ENCODE measurements around the gene OPCML.

The OPCML gene

DNA sequence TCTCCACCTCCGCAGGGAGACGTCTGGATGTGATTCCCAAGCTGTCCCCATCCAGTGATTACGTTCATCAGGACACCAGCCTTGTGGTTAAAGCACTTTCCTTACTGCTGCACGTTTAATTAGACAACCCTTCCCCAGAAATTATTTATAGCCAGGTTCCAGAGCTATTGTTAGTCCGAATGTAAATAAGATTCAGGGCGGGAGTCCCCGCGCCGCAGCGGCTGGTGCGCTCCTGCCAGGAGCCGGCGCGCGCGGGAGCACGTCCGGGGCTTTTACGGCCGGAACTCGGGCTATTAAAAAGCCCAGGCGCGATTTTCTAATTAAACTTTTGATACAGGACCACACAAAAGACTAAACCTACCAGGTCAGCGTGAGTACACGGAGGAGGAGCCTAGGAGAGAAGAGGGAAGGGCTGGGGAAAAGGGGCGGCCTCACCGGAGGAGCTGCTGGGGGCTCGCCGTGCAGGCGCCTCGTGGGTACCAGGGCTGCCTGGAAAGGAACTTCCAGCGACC lies 538.3 kb downstream of the OPCML start:
- H3K36me3 ChIP-seq (ENCODE audit: control insufficient read depth in 2 of 2, insufficient read depth in 2 of 2, low read length in 2 of 2): no peaks in the 10 kb centered on the region
- no peaks in the 10 kb centered on the region for H3K4me1 ChIP-seq (ENCODE audit: control insufficient read depth, insufficient read depth, low read length)
- H3K9me3 ChIP-seq (ENCODE audit: control insufficient read depth in 2 of 2, low read length in 2 of 2): no peaks in the 10 kb centered on the region
- H3K4me3 ChIP-seq (ENCODE audit: low read length in 2 of 2): no peak overlapping the region
- no peak overlapping the region for H3K27ac ChIP-seq (ENCODE audit: low read length)
- H3K9ac ChIP-seq (ENCODE audit: low read length in 2 of 2): no peak overlapping the region
- H3K27me3 ChIP-seq (ENCODE audit: control insufficient read depth in 1 of 2, insufficient read depth in 2 of 2, low read length in 2 of 2): peaks cover 15 to 18% of the 10 kb centered on the region in 2 donors

DNA sequence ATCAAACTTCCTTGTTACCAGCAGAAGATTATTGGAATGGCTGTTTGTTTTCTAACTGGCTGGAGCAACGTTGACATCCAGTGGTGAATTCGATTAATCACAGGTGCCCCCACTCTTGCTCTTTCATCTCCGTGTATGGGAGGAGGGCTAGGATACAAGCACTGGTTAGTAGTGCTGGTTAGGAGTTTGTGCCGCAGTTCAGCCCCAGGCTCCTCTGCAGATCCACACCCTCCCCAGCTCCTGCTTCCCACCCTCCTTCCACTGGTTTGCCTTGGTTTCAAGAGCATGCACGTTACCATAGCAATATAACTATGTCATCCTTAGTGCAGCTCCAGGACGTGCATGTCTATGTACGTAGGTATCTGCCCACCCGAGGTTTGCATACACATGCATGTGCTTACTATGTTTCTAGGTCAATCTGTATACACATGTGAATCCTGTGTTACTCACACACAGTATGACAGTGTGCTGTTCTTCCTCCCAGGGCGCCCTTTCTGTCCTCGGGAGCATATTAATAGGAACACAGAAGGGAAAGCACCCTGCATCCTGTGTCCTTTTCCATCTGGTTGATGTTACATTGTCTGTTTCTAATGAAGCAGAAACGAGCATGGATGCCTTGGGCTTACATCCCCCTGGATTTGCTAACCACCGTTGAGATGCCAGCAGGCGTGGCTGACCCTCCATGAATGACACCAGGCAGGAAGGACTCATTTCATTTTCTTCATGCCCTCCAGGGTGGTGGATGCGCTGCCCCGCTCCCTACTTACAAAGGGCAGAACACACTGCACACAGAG lies 539.3 kb downstream of the OPCML start:
- peaks cover 15 to 18% of the 10 kb centered on the region in 2 donors for H3K27me3 ChIP-seq (ENCODE audit: control insufficient read depth in 1 of 2, insufficient read depth in 2 of 2, low read length in 2 of 2)
- no peak overlapping the region for H3K9ac ChIP-seq (ENCODE audit: low read length in 2 of 2)

DNA sequence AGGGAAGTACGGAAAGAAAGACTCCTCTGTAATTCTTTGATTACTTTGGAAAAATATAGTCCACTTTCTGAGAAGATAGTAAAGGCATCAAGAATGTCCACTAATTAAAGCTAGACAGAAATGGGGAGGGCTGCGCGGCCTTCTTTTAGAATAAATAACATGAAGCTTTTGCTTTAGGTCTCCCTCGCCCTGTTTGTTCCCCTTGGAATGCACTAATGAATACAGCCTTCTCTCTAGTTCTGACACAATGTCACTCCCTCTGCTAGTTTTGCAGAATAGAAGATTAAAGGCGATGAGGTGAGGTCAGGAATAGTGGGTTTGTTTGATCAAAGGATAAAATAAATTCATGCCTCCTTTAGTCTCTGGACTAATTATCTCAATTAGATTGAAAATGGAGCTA lies 543.9 kb downstream of the OPCML start:
- no peak overlapping the region for H3K27ac ChIP-seq (ENCODE audit: low read length)
- no peaks in the 10 kb centered on the region for H3K9me3 ChIP-seq (ENCODE audit: control insufficient read depth in 2 of 2, low read length in 2 of 2)
- H3K4me3 ChIP-seq (ENCODE audit: low read length in 2 of 2): no peak overlapping the region
- peaks cover 8 to 11% of the 10 kb centered on the region in 2 donors for H3K27me3 ChIP-seq (ENCODE audit: control insufficient read depth in 1 of 2, insufficient read depth in 2 of 2, low read length in 2 of 2)
- no peaks in the 10 kb centered on the region for H3K36me3 ChIP-seq (ENCODE audit: control insufficient read depth in 2 of 2, insufficient read depth in 2 of 2, low read length in 2 of 2)
- no peak overlapping the region for H3K9ac ChIP-seq (ENCODE audit: low read length in 2 of 2)
- H3K4me1 ChIP-seq (ENCODE audit: control insufficient read depth, insufficient read depth, low read length): no peaks in the 10 kb centered on the region

More for the DNA sequence above, 539.3 kb downstream of the OPCML start:
- Histone ChIP-seq H3K4me1 (ENCODE audit: control insufficient read depth, insufficient read depth, low read length) (no peaks in the 10 kb centered on the region), H3K4me3 (ENCODE audit: low read length in 2 of 2) (no peak overlapping the region), H3K9me3 (ENCODE audit: control insufficient read depth in 2 of 2, low read length in 2 of 2) (no peaks in the 10 kb centered on the region), H3K36me3 (ENCODE audit: control insufficient read depth in 2 of 2, insufficient read depth in 2 of 2, low read length in 2 of 2) (no peaks in the 10 kb centered on the region), H3K27ac (ENCODE audit: low read length) (no peak overlapping the region)

DNA sequence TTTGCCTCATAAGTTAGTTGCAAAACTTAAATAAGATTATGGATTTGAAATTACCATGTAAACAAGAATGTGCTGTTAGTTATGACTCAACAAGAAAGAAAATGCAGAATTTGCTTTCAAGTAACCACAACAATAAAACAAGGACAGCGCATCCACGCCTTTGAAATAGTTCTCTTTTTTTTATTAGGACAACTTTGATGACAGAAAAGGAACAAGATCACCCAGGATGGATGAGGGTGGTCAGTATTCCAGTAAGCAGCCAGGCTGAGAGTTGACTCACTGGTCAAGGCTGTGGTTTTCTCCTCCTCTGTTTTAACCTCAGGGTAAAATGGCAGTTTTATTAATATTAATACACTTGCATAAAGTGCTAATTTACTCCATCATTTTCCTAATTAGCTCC lies 544.4 kb downstream of the OPCML start:
- Histone ChIP-seq H3K27ac (ENCODE audit: low read length) (no peak overlapping the region), H3K9me3 (ENCODE audit: control insufficient read depth in 2 of 2, low read length in 2 of 2) (no peaks in the 10 kb centered on the region), H3K4me3 (ENCODE audit: low read length in 2 of 2) (no peak overlapping the region), H3K27me3 (ENCODE audit: control insufficient read depth in 1 of 2, insufficient read depth in 2 of 2, low read length in 2 of 2) (peaks cover 3 to 6% of the 10 kb centered on the region in 2 donors), H3K9ac (ENCODE audit: low read length in 2 of 2) (no peak overlapping the region), H3K4me1 (ENCODE audit: control insufficient read depth, insufficient read depth, low read length) (no peaks in the 10 kb centered on the region), H3K36me3 (ENCODE audit: control insufficient read depth in 2 of 2, insufficient read depth in 2 of 2, low read length in 2 of 2) (no peaks in the 10 kb centered on the region)

DNA sequence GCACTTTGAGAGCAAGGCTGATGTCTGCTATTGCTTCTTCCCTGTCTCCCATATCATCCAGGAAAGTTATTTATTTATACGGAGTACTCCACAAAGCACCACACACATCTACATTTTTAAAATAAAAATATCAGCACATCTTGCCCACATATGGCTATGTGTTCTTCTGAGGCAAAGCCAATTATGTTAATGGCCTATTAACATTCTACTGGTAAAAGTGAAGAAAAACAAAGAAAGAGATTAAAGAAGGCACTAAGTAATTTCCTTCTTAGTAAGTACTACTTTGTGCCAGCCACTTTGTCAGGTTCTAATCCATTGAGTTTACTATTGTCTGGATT lies 548.7 kb downstream of the OPCML start:
- H3K27me3 ChIP-seq (ENCODE audit: control insufficient read depth in 1 of 2, insufficient read depth in 2 of 2, low read length in 2 of 2): peaks cover 3 to 5% of the 10 kb centered on the region in 2 donors
- no peaks in the 10 kb centered on the region for H3K36me3 ChIP-seq (ENCODE audit: control insufficient read depth in 2 of 2, insufficient read depth in 2 of 2, low read length in 2 of 2)
- no peak overlapping the region for H3K4me3 ChIP-seq (ENCODE audit: low read length in 2 of 2)
- no peak overlapping the region for H3K9ac ChIP-seq (ENCODE audit: low read length in 2 of 2)
- peaks cover 0 to 6% of the 10 kb centered on the region in 2 donors for H3K9me3 ChIP-seq (ENCODE audit: control insufficient read depth in 2 of 2, low read length in 2 of 2)
- no peaks in the 10 kb centered on the region for H3K4me1 ChIP-seq (ENCODE audit: control insufficient read depth, insufficient read depth, low read length)
- no peak overlapping the region for H3K27ac ChIP-seq (ENCODE audit: low read length)

DNA sequence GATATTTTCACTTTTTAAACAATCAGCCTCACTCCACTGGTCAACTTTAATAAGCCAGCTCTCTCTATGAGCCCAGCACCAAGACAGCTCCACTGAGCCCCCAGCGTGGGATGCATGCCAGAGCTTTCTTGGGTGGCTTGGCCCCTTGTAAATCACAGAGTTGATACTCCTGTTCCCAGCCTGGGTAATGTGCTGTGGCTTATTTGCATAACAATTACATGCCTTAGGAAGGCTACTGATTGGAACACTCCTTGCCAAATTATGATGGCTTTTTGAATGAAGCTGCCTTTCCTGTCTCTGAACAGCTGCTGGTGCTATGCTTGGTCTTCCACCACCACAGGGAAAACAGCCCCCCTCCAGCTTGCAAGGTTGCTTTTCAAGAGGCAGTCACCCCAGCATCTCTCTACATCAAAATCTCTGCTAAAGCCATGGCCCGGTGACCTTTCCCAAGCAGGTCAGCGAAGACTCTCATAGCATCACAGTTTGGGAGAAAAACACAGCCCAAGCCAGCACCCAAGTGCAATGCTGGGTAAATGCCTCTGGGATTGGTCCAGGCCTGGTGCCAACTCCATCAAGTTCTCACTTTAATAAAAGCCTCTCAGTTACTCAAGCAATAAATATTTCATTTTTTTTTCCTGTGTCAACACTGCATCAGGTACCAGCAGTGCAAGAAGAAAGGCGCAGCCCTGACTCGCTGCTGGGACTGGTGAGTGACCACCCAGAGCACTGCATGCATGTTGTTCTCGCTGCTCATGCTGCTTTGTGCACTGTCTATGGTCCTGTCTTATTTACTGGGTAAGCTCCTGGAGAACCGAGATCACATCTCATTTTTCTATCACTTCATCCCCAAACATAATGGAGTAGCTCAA lies 549.3 kb downstream of the OPCML start:
- no peak overlapping the region for H3K4me3 ChIP-seq (ENCODE audit: low read length in 2 of 2)

DNA sequence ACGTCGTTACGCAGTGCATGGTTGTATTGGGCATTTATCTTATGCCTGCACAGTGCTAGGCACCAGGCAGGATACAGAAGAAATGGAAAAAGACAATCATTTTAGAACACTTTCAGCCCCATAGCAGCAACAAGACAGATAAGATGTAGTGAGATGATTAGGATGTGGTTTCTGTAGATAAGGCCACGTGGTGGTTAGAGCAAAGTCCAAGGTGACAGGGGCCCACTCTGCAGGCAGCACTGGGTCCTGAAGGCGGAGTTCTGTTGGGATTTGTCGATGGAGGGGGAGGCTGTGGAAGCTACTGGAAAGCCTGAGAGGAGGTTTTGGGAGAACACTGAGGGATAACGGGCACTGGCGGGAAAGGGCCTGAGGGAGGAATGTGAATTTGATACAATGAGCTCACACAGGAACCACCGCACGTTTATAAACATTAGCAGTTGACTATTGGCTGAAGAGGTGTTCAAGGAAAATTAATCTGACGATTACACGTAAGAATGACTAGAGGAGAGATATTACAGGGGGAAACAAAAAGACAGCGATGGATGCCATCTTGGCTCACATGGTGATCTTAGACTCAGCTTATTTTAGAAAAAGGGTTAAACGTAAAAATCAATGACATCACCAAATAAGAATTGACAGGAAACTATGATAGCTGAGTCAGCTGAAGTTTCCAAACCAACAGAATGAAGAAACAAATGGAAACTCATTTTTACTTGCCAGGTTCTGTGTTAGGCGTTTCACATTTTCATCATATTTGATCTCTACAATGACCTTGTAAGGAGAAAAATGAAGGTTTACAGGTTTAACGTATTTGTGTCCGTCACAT lies 551.0 kb downstream of the OPCML start:
- peaks cover 3 to 5% of the 10 kb centered on the region in 2 donors for H3K27me3 ChIP-seq (ENCODE audit: control insufficient read depth in 1 of 2, insufficient read depth in 2 of 2, low read length in 2 of 2)
- H3K9me3 ChIP-seq (ENCODE audit: control insufficient read depth in 2 of 2, low read length in 2 of 2): peaks cover 0 to 6% of the 10 kb centered on the region in 2 donors
- H3K9ac ChIP-seq (ENCODE audit: low read length in 2 of 2): no peak overlapping the region
- no peaks in the 10 kb centered on the region for H3K4me1 ChIP-seq (ENCODE audit: control insufficient read depth, insufficient read depth, low read length)
- H3K27ac ChIP-seq (ENCODE audit: low read length): no peak overlapping the region
- H3K4me3 ChIP-seq (ENCODE audit: low read length in 2 of 2): no peak overlapping the region
- H3K36me3 ChIP-seq (ENCODE audit: control insufficient read depth in 2 of 2, insufficient read depth in 2 of 2, low read length in 2 of 2): no peaks in the 10 kb centered on the region

More for the DNA sequence above, 549.3 kb downstream of the OPCML start:
- no peak overlapping the region for H3K27ac ChIP-seq (ENCODE audit: low read length)
- H3K9me3 ChIP-seq (ENCODE audit: control insufficient read depth in 2 of 2, low read length in 2 of 2): peaks cover 0 to 6% of the 10 kb centered on the region in 2 donors
- H3K4me1 ChIP-seq (ENCODE audit: control insufficient read depth, insufficient read depth, low read length): no peaks in the 10 kb centered on the region
- peaks cover 3 to 5% of the 10 kb centered on the region in 2 donors for H3K27me3 ChIP-seq (ENCODE audit: control insufficient read depth in 1 of 2, insufficient read depth in 2 of 2, low read length in 2 of 2)
- no peaks in the 10 kb centered on the region for H3K36me3 ChIP-seq (ENCODE audit: control insufficient read depth in 2 of 2, insufficient read depth in 2 of 2, low read length in 2 of 2)
- no peak overlapping the region for H3K9ac ChIP-seq (ENCODE audit: low read length in 2 of 2)

DNA sequence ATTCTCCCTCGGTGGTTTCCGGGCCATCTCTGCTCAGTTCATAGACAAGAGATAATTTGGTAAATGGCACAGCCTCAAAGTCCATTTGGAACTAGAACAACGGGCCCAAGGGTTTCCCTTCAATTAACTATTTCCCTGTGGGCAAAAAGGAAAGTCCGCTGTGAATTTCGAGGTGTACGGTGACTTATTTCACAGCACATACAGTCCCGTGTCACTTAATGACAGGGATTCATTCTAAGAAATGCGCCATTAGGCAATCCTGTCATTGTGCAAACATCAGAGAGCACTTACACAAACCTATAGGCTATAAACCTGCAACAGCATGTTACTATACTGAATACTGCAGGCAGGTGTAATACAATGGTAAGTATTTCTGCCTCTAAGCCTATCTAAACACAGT lies 551.6 kb downstream of the OPCML start:
- Histone ChIP-seq H3K9ac (ENCODE audit: low read length in 2 of 2) (no peak overlapping the region), H3K36me3 (ENCODE audit: control insufficient read depth in 2 of 2, insufficient read depth in 2 of 2, low read length in 2 of 2) (no peaks in the 10 kb centered on the region), H3K9me3 (ENCODE audit: control insufficient read depth in 2 of 2, low read length in 2 of 2) (peaks cover 0 to 6% of the 10 kb centered on the region in 2 donors), H3K27me3 (ENCODE audit: control insufficient read depth in 1 of 2, insufficient read depth in 2 of 2, low read length in 2 of 2) (peaks cover 3 to 5% of the 10 kb centered on the region in 2 donors), H3K27ac (ENCODE audit: low read length) (no peak overlapping the region), H3K4me1 (ENCODE audit: control insufficient read depth, insufficient read depth, low read length) (no peaks in the 10 kb centered on the region), H3K4me3 (ENCODE audit: low read length in 2 of 2) (no peak overlapping the region)

DNA sequence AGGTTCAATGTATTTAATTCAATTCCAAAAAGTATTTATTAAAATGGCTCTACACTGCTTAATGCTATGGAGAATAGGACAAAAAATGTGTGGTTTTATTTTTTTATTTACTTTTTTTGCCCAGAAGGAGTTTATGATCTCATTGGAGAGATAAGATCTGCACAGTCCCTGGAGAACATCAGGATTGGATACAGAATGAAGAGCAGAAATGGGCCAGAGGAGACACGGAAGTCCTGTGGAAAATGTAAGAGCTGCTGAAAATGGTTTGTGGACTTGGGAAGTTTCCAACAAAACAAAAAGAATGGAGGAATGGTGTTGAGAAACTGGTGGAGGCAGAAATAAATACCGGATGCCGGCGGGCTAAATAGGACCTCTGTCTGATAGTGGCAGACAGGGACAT lies 554.6 kb downstream of the OPCML start:
- no peak overlapping the region for H3K4me3 ChIP-seq (ENCODE audit: low read length in 2 of 2)
- H3K36me3 ChIP-seq (ENCODE audit: control insufficient read depth in 2 of 2, insufficient read depth in 2 of 2, low read length in 2 of 2): no peaks in the 10 kb centered on the region
- no peaks in the 10 kb centered on the region for H3K4me1 ChIP-seq (ENCODE audit: control insufficient read depth, insufficient read depth, low read length)
- peaks cover 3 to 5% of the 10 kb centered on the region in 2 donors for H3K27me3 ChIP-seq (ENCODE audit: control insufficient read depth in 1 of 2, insufficient read depth in 2 of 2, low read length in 2 of 2)
- no peak overlapping the region for H3K9ac ChIP-seq (ENCODE audit: low read length in 2 of 2)
- H3K27ac ChIP-seq (ENCODE audit: low read length): no peak overlapping the region
- H3K9me3 ChIP-seq (ENCODE audit: control insufficient read depth in 2 of 2, low read length in 2 of 2): peaks cover 0 to 6% of the 10 kb centered on the region in 2 donors

DNA sequence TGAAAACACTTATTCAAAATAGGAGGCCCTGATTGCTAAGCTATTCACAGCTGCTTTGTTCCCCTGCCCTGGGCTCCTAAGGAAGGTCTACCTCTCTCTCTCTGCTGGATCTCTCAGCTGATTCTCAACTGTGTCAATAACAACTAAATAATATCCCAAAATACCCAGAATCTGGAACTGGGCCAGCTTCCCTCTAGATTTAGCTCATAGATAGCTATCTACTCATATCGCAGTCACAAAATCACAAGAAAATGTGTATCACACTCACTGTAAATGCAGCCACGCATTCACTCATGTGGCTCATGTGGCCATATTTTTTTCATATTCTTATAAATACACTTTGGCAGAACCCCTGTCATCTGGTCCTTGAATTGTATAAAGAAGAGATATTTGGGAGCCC lies 555.1 kb downstream of the OPCML start:
- H3K4me3 ChIP-seq (ENCODE audit: low read length in 2 of 2): no peak overlapping the region
- H3K9ac ChIP-seq (ENCODE audit: low read length in 2 of 2): no peak overlapping the region
- H3K27me3 ChIP-seq (ENCODE audit: control insufficient read depth in 1 of 2, insufficient read depth in 2 of 2, low read length in 2 of 2): peaks cover 3 to 5% of the 10 kb centered on the region in 2 donors
- peaks cover 0 to 6% of the 10 kb centered on the region in 2 donors for H3K9me3 ChIP-seq (ENCODE audit: control insufficient read depth in 2 of 2, low read length in 2 of 2)
- no peaks in the 10 kb centered on the region for H3K36me3 ChIP-seq (ENCODE audit: control insufficient read depth in 2 of 2, insufficient read depth in 2 of 2, low read length in 2 of 2)
- no peaks in the 10 kb centered on the region for H3K4me1 ChIP-seq (ENCODE audit: control insufficient read depth, insufficient read depth, low read length)
- H3K27ac ChIP-seq (ENCODE audit: low read length): no peak overlapping the region

Data from stomach smooth muscle (tissue), 2 donors.